ENCODE data around the gene ZFP36L1. TPM values are rescaled to one million over a fixed set of nuclear protein-coding genes. Genes with fewer than 3 reads are reported as not detected.

ZFP36L1 gene
- total RNA-seq, 1 donor from 2014 or later, result 42.9 TPM

GRCh38 chr14:68749487-68750475, 43.1 kb downstream of the ZFP36L1 start:
- H2AFZ ChIP-seq (replicated peaks), result peak overlapping the region; percentile 9
- peaks cover 11% of the 10 kb centered on the region for H3K27me3 Mint-ChIP-seq (ENCODE audit: insufficient read depth, low read depth)
- peaks cover 24% of the 10 kb centered on the region for H3K4me1 ChIP-seq
- no peaks in the 10 kb centered on the region for H3K36me3 Mint-ChIP-seq
- peak overlapping the region; percentile 74 for H3K27ac Mint-ChIP-seq
- no peaks in the 10 kb centered on the region for H3K36me3 ChIP-seq
- H3K4me1 Mint-ChIP-seq, result peaks cover 42% of the 10 kb centered on the region
- no peaks in the 10 kb centered on the region for H4K20me1 ChIP-seq (ENCODE audit: low read depth)
- no peak overlapping the region for H3K4me2 ChIP-seq
- no peaks in the 10 kb centered on the region for H3K9me3 Mint-ChIP-seq
- no peak overlapping the region for H3K4me3 ChIP-seq
- no peak for DNase-seq (ENCODE audit: low spot score)
- H3K27ac ChIP-seq, result no peak overlapping the region
- TF ChIP-seq EZH2 (IDR thresholded peaks at IDR 0.05) (no peak), EZH2phosphoT487 (IDR thresholded peaks at IDR 0.05) (no peak)
- TF ChIP-seq, protein P1, sequence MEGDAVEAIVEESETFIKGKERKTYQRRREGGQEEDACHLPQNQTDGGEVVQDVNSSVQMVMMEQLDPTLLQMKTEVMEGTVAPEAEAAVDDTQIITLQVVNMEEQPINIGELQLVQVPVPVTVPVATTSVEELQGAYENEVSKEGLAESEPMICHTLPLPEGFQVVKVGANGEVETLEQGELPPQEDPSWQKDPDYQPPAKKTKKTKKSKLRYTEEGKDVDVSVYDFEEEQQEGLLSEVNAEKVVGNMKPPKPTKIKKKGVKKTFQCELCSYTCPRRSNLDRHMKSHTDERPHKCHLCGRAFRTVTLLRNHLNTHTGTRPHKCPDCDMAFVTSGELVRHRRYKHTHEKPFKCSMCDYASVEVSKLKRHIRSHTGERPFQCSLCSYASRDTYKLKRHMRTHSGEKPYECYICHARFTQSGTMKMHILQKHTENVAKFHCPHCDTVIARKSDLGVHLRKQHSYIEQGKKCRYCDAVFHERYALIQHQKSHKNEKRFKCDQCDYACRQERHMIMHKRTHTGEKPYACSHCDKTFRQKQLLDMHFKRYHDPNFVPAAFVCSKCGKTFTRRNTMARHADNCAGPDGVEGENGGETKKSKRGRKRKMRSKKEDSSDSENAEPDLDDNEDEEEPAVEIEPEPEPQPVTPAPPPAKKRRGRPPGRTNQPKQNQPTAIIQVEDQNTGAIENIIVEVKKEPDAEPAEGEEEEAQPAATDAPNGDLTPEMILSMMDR (IDR thresholded peaks at IDR 0.05), result no peak
- H3K79me2 ChIP-seq (ENCODE audit: low read depth), result no peaks in the 10 kb centered on the region
- no peak overlapping the region for H3K9ac ChIP-seq
- no peak overlapping the region for H3K4me3 Mint-ChIP-seq
- no peaks in the 10 kb centered on the region for H3F3A ChIP-seq (ENCODE audit: low read depth)
- no peaks in the 10 kb centered on the region for H3K9me3 ChIP-seq (ENCODE audit: low read depth)
- H3K27me3 ChIP-seq, result no peaks in the 10 kb centered on the region

GRCh38 chr14:68748691-68749090, 44.2 kb downstream of the ZFP36L1 start:
- H3K27ac Mint-ChIP-seq, result peak overlapping the region; percentile 66
- H3K4me3 Mint-ChIP-seq, result no peak overlapping the region
- H3K27ac ChIP-seq, result no peak overlapping the region
- H3K4me2 ChIP-seq, result no peak overlapping the region
- no peak overlapping the region for H3K4me3 ChIP-seq
- no peak for TF ChIP-seq EZH2 (IDR thresholded peaks at IDR 0.05)
- no peak for TF ChIP-seq EZH2phosphoT487 (IDR thresholded peaks at IDR 0.05)
- TF ChIP-seq, protein P1 (IDR thresholded peaks at IDR 0.05), result no peak
- no peaks in the 10 kb centered on the region for H3K9me3 Mint-ChIP-seq
- peaks cover 24% of the 10 kb centered on the region for H3K4me1 ChIP-seq
- H3K4me1 Mint-ChIP-seq, result peaks cover 42% of the 10 kb centered on the region
- H3K27me3 Mint-ChIP-seq (ENCODE audit: insufficient read depth, low read depth), result peaks cover 11% of the 10 kb centered on the region
- H3K9ac ChIP-seq, result no peak overlapping the region
- no peaks in the 10 kb centered on the region for H3F3A ChIP-seq (ENCODE audit: low read depth)
- H3K36me3 Mint-ChIP-seq, result no peaks in the 10 kb centered on the region
- no peak for DNase-seq (ENCODE audit: low spot score)
- H4K20me1 ChIP-seq (ENCODE audit: low read depth), result no peaks in the 10 kb centered on the region
- H3K36me3 ChIP-seq, result no peaks in the 10 kb centered on the region
- H3K9me3 ChIP-seq (ENCODE audit: low read depth), result no peaks in the 10 kb centered on the region
- H2AFZ ChIP-seq (replicated peaks), result no peak overlapping the region
- no peaks in the 10 kb centered on the region for H3K79me2 ChIP-seq (ENCODE audit: low read depth)
- H3K27me3 ChIP-seq, result no peaks in the 10 kb centered on the region

DNA sequence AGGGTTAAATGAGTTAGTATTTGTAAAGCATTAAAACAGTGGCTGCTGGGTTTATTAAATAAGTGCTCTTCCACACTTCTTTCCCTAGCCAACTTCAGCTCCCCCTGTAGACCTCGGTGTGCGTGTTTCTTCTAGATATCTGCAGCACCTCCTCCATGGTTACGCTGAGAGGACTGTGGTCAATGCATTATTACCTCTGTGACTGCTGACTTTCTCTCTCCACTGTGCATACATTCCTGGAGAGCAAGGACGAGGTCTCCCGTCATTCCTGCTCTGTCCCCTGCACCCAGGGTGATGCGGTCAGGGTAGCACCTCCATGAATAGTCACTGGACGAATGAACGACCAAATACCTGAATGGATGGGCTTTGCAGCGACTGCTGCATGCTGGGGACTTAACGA, 44.6 kb downstream of the ZFP36L1 start:
- DNase-seq (ENCODE audit: low spot score), result no peak
- H3K4me1 Mint-ChIP-seq, result peaks cover 42% of the 10 kb centered on the region
- Histone ChIP-seq H3K4me1 (peaks cover 24% of the 10 kb centered on the region), H3K27me3 (no peaks in the 10 kb centered on the region), H3K9ac (no peak overlapping the region), H2AFZ (replicated peaks) (no peak overlapping the region), H3K36me3 (no peaks in the 10 kb centered on the region), H3K4me2 (no peak overlapping the region), H3F3A (ENCODE audit: low read depth) (no peaks in the 10 kb centered on the region), H3K27ac (no peak overlapping the region), H3K4me3 (no peak overlapping the region), H4K20me1 (ENCODE audit: low read depth) (no peaks in the 10 kb centered on the region), H3K9me3 (ENCODE audit: low read depth) (no peaks in the 10 kb centered on the region), H3K79me2 (ENCODE audit: low read depth) (no peaks in the 10 kb centered on the region)
- H3K36me3 Mint-ChIP-seq, result no peaks in the 10 kb centered on the region
- no peaks in the 10 kb centered on the region for H3K9me3 Mint-ChIP-seq
- no peak overlapping the region for H3K4me3 Mint-ChIP-seq
- H3K27me3 Mint-ChIP-seq (ENCODE audit: insufficient read depth, low read depth), result peaks cover 11% of the 10 kb centered on the region
- TF ChIP-seq, protein P1 (IDR thresholded peaks at IDR 0.05), result no peak
- no peak for TF ChIP-seq EZH2 (IDR thresholded peaks at IDR 0.05)
- no peak for TF ChIP-seq EZH2phosphoT487 (IDR thresholded peaks at IDR 0.05)
- H3K27ac Mint-ChIP-seq, result peak overlapping the region; percentile 66
